Measurements from ENCODE around the gene ANKIB1.

The ANKIB1 gene

GRCh38 chr7:92415225-92415624 is 169.5 kb downstream of the ANKIB1 start:
- H4K20me1 ChIP-seq (ENCODE audit: insufficient read depth, low read length) = no peaks in the 10 kb centered on the region
- no peak overlapping the region for H3K4me2 ChIP-seq (ENCODE audit: insufficient read depth, low read length)
- no peak overlapping the region for H3K27ac ChIP-seq (ENCODE audit: low read length)
- H3K4me1 ChIP-seq (ENCODE audit: insufficient read depth, low read length) = no peaks in the 10 kb centered on the region
- H3K9me3 ChIP-seq (ENCODE audit: insufficient read depth, low read length, severe bottlenecking) = no peaks in the 10 kb centered on the region
- H3K27me3 ChIP-seq (ENCODE audit: insufficient read depth, low read length, poor library complexity) = peaks cover 3% of the 10 kb centered on the region
- H3K36me3 ChIP-seq (ENCODE audit: insufficient read depth, low read length) = no peaks in the 10 kb centered on the region
- no peaks in the 10 kb centered on the region for H3K79me2 ChIP-seq (ENCODE audit: insufficient read depth, low read length)
- no peak overlapping the region for H3K4me3 ChIP-seq (ENCODE audit: low read depth in 1 of 2, low read length in 2 of 2)
- H3K9ac ChIP-seq (ENCODE audit: low read depth, low read length) = no peak overlapping the region
- TF ChIP-seq EZH2 (IDR thresholded peaks at IDR 0.05; ENCODE audit: borderline replicate concordance, low read depth, low read length, severe bottlenecking) = no peak
- TF ChIP-seq, protein P1, sequence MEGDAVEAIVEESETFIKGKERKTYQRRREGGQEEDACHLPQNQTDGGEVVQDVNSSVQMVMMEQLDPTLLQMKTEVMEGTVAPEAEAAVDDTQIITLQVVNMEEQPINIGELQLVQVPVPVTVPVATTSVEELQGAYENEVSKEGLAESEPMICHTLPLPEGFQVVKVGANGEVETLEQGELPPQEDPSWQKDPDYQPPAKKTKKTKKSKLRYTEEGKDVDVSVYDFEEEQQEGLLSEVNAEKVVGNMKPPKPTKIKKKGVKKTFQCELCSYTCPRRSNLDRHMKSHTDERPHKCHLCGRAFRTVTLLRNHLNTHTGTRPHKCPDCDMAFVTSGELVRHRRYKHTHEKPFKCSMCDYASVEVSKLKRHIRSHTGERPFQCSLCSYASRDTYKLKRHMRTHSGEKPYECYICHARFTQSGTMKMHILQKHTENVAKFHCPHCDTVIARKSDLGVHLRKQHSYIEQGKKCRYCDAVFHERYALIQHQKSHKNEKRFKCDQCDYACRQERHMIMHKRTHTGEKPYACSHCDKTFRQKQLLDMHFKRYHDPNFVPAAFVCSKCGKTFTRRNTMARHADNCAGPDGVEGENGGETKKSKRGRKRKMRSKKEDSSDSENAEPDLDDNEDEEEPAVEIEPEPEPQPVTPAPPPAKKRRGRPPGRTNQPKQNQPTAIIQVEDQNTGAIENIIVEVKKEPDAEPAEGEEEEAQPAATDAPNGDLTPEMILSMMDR (IDR thresholded peaks at IDR 0.05; ENCODE audit: borderline replicate concordance, extremely low read depth, low read length, poor library complexity, severe bottlenecking) = no peak
- DNase-seq (no peak), ATAC-seq (ENCODE audit: insufficient read depth, low read depth) (no peak)
- H2AFZ ChIP-seq (ENCODE audit: low read depth, low read length) = no peak overlapping the region

GRCh38 chr7:92417913-92418312 is 172.1 kb downstream of the ANKIB1 start:
- Histone ChIP-seq H3K4me3 (ENCODE audit: low read depth in 1 of 2, low read length in 2 of 2) (no peak overlapping the region), H4K20me1 (ENCODE audit: insufficient read depth, low read length) (no peaks in the 10 kb centered on the region), H3K79me2 (ENCODE audit: insufficient read depth, low read length) (no peaks in the 10 kb centered on the region), H2AFZ (ENCODE audit: low read depth, low read length) (no peak overlapping the region), H3K27ac (ENCODE audit: low read length) (no peak overlapping the region), H3K27me3 (ENCODE audit: insufficient read depth, low read length, poor library complexity) (peaks cover 3% of the 10 kb centered on the region), H3K4me1 (ENCODE audit: insufficient read depth, low read length) (no peaks in the 10 kb centered on the region), H3K36me3 (ENCODE audit: insufficient read depth, low read length) (no peaks in the 10 kb centered on the region), H3K4me2 (ENCODE audit: insufficient read depth, low read length) (no peak overlapping the region), H3K9me3 (ENCODE audit: insufficient read depth, low read length, severe bottlenecking) (no peaks in the 10 kb centered on the region), H3K9ac (ENCODE audit: low read depth, low read length) (no peak overlapping the region)
- ATAC-seq (ENCODE audit: insufficient read depth, low read depth) (no peak), DNase-seq (no peak)
- TF ChIP-seq, protein P1 (IDR thresholded peaks at IDR 0.05; ENCODE audit: borderline replicate concordance, extremely low read depth, low read length, poor library complexity, severe bottlenecking) = peak; percentile 7
- no peak for TF ChIP-seq EZH2 (IDR thresholded peaks at IDR 0.05; ENCODE audit: borderline replicate concordance, low read depth, low read length, severe bottlenecking)

DNA sequence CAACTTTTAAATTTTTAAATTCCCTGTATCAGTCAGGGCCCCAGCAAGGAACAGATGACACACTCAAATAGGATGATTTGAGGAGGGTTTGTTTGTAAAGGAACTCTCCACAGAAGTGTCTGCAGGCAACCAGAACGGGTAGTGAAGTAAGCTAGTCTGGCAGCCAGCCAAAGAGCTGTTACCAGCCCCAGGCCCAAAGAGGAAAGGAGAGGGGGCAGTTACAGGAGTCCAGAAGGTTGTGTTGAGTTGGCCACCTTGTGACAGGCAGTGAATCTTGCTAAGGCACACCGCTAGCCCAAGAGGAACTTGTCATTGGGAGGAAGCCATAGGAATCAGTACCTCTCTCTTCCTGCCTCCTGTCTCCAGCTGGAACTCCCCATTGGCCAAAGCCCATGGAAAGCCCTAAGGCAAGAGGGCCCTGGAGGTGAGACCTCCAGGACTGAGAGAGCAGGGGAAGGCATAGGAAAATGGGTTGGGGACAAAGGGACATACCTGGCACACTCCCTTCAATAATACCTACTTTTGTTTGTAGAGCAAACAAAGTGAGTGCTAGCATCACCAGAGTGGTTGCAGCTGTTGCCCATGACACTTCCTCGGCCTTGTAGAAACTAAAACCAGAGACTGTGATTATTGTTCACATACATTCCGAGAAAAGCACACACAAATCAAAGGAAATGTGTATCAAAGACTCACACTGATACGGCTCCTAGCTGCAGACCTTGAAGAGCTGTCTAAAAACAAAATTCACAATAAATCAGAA is 176.1 kb downstream of the ANKIB1 start:
- Histone ChIP-seq H3K9ac (ENCODE audit: low read depth, low read length) (no peak overlapping the region), H3K4me1 (ENCODE audit: insufficient read depth, low read length) (peaks cover 14% of the 10 kb centered on the region), H3K27me3 (ENCODE audit: insufficient read depth, low read length, poor library complexity) (no peaks in the 10 kb centered on the region), H3K4me2 (ENCODE audit: insufficient read depth, low read length) (no peak overlapping the region), H3K27ac (ENCODE audit: low read length) (no peak overlapping the region), H3K36me3 (ENCODE audit: insufficient read depth, low read length) (no peaks in the 10 kb centered on the region), H2AFZ (ENCODE audit: low read depth, low read length) (no peak overlapping the region), H3K4me3 (ENCODE audit: low read depth in 1 of 2, low read length in 2 of 2) (no peak overlapping the region), H3K79me2 (ENCODE audit: insufficient read depth, low read length) (no peaks in the 10 kb centered on the region), H4K20me1 (ENCODE audit: insufficient read depth, low read length) (no peaks in the 10 kb centered on the region), H3K9me3 (ENCODE audit: insufficient read depth, low read length, severe bottlenecking) (no peaks in the 10 kb centered on the region)
- DNase-seq (no peak), ATAC-seq (ENCODE audit: insufficient read depth, low read depth) (no peak)
- no peak for TF ChIP-seq EZH2 (IDR thresholded peaks at IDR 0.05; ENCODE audit: borderline replicate concordance, low read depth, low read length, severe bottlenecking)
- TF ChIP-seq, protein P1 (IDR thresholded peaks at IDR 0.05; ENCODE audit: borderline replicate concordance, extremely low read depth, low read length, poor library complexity, severe bottlenecking) = no peak
